Activated T-cell treated with anti-CD3 and anti-CD28 coated beads, Interleukin-2, amount 50 U/mL, for 4 hours (primary cell): Measurements from ENCODE around the gene RNF38. TPM values are rescaled to one million over a fixed set of nuclear protein-coding genes. Genes with fewer than 3 reads are reported as not detected.
"Not testable (repeated sequence)": the region's sequence is repeated elsewhere in the genome, so short reads cannot be mapped to it uniquely, and the experiment has no call there.

ENCODE experiments used
- ATAC-seq, 2 donors: fragments of 200-7000 bp; cut with Tn5 transposase; one replicate each; pipeline ENCODE4 v1.10.0; 2021
- DNase-seq: peaks from one replicate; pipeline ENCODE4 v3.0.0-alpha.2; 2020
- H3K27me3 Mint-ChIP-seq: one replicate; pipeline ENCODE4 v1.8.0; 2021; ENCODE audit warnings: low read depth, mixed read lengths
- H3K36me3 Mint-ChIP-seq: one replicate; pipeline ENCODE4 v1.8.0; 2022; ENCODE audit warnings: mixed read lengths; ENCODE audit not compliant: insufficient read depth
- H3K4me1 Mint-ChIP-seq: one replicate; pipeline ENCODE4 v1.8.0; 2021; ENCODE audit warnings: low read depth, mixed read lengths
- H3K4me3 Mint-ChIP-seq: one replicate; pipeline ENCODE4 v1.8.0; 2021; ENCODE audit warnings: mild to moderate bottlenecking, moderate library complexity, mixed read lengths
- H3K9me3 Mint-ChIP-seq: one replicate; pipeline ENCODE4 v1.8.0; 2021; ENCODE audit warnings: mixed read lengths
- total RNA-seq, 3 donors: library from RNA; stranded (reverse); gene quantifications; one replicate each; pipeline ENCODE4 v1.2.1, GENCODE V29; 2021

RNF38 gene
- total RNA-seq, 3 donors from 2014 or later = 29.8 to 32.0 (median 31.7) TPM

- Mint-ChIP-seq H3K9me3 (no peaks in the 10 kb centered on the region), H3K27me3 (no peaks in the 10 kb centered on the region), H3K36me3 (peaks cover 29% of the 10 kb centered on the region), H3K4me3 (no peak overlapping the region), H3K4me1 (no peaks in the 10 kb centered on the region)
- DNase-seq = no peak
- ATAC-seq = no peak
Observed at GRCh38 chr9:36336131-36336907, 63.8 kb downstream of the RNF38 start.

GRCh38 chr9:36332006-36332405, 68.1 kb downstream of the RNF38 start:
- Mint-ChIP-seq H3K36me3 (peaks cover 8% of the 10 kb centered on the region), H3K4me3 (no peak overlapping the region), H3K27me3 (no peaks in the 10 kb centered on the region), H3K4me1 (peaks cover 2% of the 10 kb centered on the region), H3K9me3 (no peaks in the 10 kb centered on the region)
- ATAC-seq = no peak
- no peak for DNase-seq

GRCh38 chr9:36328798-36329411, 71.2 kb downstream of the RNF38 start:
- ATAC-seq (peak; percentile 57 to 74), DNase-seq (peak; percentile 15)
- H3K4me3 Mint-ChIP-seq = no peak overlapping the region
- H3K36me3 Mint-ChIP-seq = no peaks in the 10 kb centered on the region
- H3K27me3 Mint-ChIP-seq = no peaks in the 10 kb centered on the region
- H3K4me1 Mint-ChIP-seq = peaks cover 2% of the 10 kb centered on the region
- H3K9me3 Mint-ChIP-seq = no peaks in the 10 kb centered on the region

GRCh38 chr9:36325081-36325828, 74.8 kb downstream of the RNF38 start:
- ATAC-seq = no peak

GRCh38 chr9:36323926-36324325, 76.1 kb downstream of the RNF38 start:
- ATAC-seq (no peak), DNase-seq (no peak)
- Mint-ChIP-seq H3K4me3 (no peak overlapping the region), H3K4me1 (peaks cover 2% of the 10 kb centered on the region), H3K27me3 (no peaks in the 10 kb centered on the region), H3K9me3 (no peaks in the 10 kb centered on the region), H3K36me3 (no peaks in the 10 kb centered on the region)

More at GRCh38 chr9:36325081-36325828, 74.8 kb downstream of the RNF38 start:
- no peaks in the 10 kb centered on the region for H3K36me3 Mint-ChIP-seq
- no peaks in the 10 kb centered on the region for H3K9me3 Mint-ChIP-seq
- H3K4me1 Mint-ChIP-seq = peaks cover 2% of the 10 kb centered on the region
- DNase-seq = no peak
- H3K27me3 Mint-ChIP-seq = no peaks in the 10 kb centered on the region
- no peak overlapping the region for H3K4me3 Mint-ChIP-seq

GRCh38 chr9:36322462-36322861, 77.6 kb downstream of the RNF38 start:
- H3K36me3 Mint-ChIP-seq = no peaks in the 10 kb centered on the region
- H3K27me3 Mint-ChIP-seq = no peaks in the 10 kb centered on the region

GRCh38 chr9:36321903-36322302, 78.2 kb downstream of the RNF38 start:
- ATAC-seq, DNase-seq, H3K9me3 Mint-ChIP-seq, H3K4me1 Mint-ChIP-seq, H3K4me3 Mint-ChIP-seq, H3K36me3 Mint-ChIP-seq, H3K27me3 Mint-ChIP-seq: not testable (repeated sequence)

More at GRCh38 chr9:36322462-36322861, 77.6 kb downstream of the RNF38 start:
- ATAC-seq (no peak), DNase-seq (no peak)
- Mint-ChIP-seq H3K4me3 (no peak overlapping the region), H3K9me3 (no peaks in the 10 kb centered on the region), H3K4me1 (no peaks in the 10 kb centered on the region)

- DNase-seq (no peak), ATAC-seq (no peak)
- Mint-ChIP-seq H3K4me3 (no peak overlapping the region), H3K9me3 (no peaks in the 10 kb centered on the region), H3K4me1 (no peaks in the 10 kb centered on the region), H3K27me3 (no peaks in the 10 kb centered on the region), H3K36me3 (no peaks in the 10 kb centered on the region)
Observed at GRCh38 chr9:36320466-36320865, 79.6 kb downstream of the RNF38 start.

- Mint-ChIP-seq H3K9me3 (no peaks in the 10 kb centered on the region), H3K4me1 (no peaks in the 10 kb centered on the region), H3K4me3 (no peak overlapping the region), H3K36me3 (no peaks in the 10 kb centered on the region), H3K27me3 (no peaks in the 10 kb centered on the region)
- DNase-seq = no peak
- ATAC-seq = no peak
Observed at GRCh38 chr9:36319806-36320205, 80.3 kb downstream of the RNF38 start.

- no peaks in the 10 kb centered on the region for H3K9me3 Mint-ChIP-seq
- H3K4me1 Mint-ChIP-seq = no peaks in the 10 kb centered on the region
- no peak overlapping the region for H3K4me3 Mint-ChIP-seq
- no peaks in the 10 kb centered on the region for H3K36me3 Mint-ChIP-seq
- ATAC-seq (no peak), DNase-seq (no peak)
- H3K27me3 Mint-ChIP-seq = no peaks in the 10 kb centered on the region
Observed at GRCh38 chr9:36319183-36319582, 80.9 kb downstream of the RNF38 start.

GRCh38 chr9:36318212-36318802, 81.8 kb downstream of the RNF38 start:
- DNase-seq (no peak), ATAC-seq (no peak)
- no peaks in the 10 kb centered on the region for H3K4me1 Mint-ChIP-seq
- no peaks in the 10 kb centered on the region for H3K9me3 Mint-ChIP-seq
- no peaks in the 10 kb centered on the region for H3K27me3 Mint-ChIP-seq
- H3K4me3 Mint-ChIP-seq = no peak overlapping the region
- no peaks in the 10 kb centered on the region for H3K36me3 Mint-ChIP-seq

GRCh38 chr9:36317766-36318165, 82.3 kb downstream of the RNF38 start:
- Mint-ChIP-seq H3K4me3 (no peak overlapping the region), H3K27me3 (no peaks in the 10 kb centered on the region), H3K4me1 (no peaks in the 10 kb centered on the region), H3K9me3 (no peaks in the 10 kb centered on the region), H3K36me3 (no peaks in the 10 kb centered on the region)
- no peak for DNase-seq
- ATAC-seq = no peak

GRCh38 chr9:36316611-36317317, 83.3 kb downstream of the RNF38 start:
- Mint-ChIP-seq H3K4me3 (no peak overlapping the region), H3K27me3 (no peaks in the 10 kb centered on the region), H3K9me3 (no peaks in the 10 kb centered on the region), H3K36me3 (no peaks in the 10 kb centered on the region), H3K4me1 (no peaks in the 10 kb centered on the region)
- DNase-seq = no peak
- no peak for ATAC-seq

GRCh38 chr9:36316049-36316448, 84.0 kb downstream of the RNF38 start:
- H3K36me3 Mint-ChIP-seq = no peaks in the 10 kb centered on the region
- ATAC-seq = no peak

More at GRCh38 chr9:36316049-36316448, 84.0 kb downstream of the RNF38 start:
- no peak overlapping the region for H3K4me3 Mint-ChIP-seq
- DNase-seq = no peak
- no peaks in the 10 kb centered on the region for H3K4me1 Mint-ChIP-seq
- H3K27me3 Mint-ChIP-seq = no peaks in the 10 kb centered on the region
- no peaks in the 10 kb centered on the region for H3K9me3 Mint-ChIP-seq
